ENCODE measurements around the gene GUCY2F. TPM values are rescaled to one million over a fixed set of nuclear protein-coding genes. Genes with fewer than 3 reads are reported as not detected.

The GUCY2F gene
- total RNA-seq, 1 experiment from 2014 or later = 0.09 TPM

DNA sequence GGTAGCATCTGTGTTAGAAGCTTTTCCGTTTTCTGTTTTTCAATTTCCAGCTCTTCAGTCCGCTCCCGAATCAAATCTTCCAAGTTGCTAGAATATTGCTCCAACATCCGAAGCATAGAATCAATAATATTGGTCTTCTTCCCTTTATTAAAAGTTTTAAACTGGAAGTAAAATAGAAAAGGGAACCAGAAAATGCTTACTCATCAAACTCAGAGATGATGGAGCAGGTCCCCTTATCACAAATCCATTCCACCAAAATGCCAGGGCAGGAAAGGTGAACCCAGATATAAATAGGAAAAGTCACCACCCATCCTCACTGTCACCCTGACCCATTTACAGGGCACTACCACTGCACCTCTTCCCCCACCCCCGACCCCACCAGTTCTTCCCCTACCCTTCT, 89.0 kb downstream of the GUCY2F start (continued):
- TF ChIP-seq, protein P1, sequence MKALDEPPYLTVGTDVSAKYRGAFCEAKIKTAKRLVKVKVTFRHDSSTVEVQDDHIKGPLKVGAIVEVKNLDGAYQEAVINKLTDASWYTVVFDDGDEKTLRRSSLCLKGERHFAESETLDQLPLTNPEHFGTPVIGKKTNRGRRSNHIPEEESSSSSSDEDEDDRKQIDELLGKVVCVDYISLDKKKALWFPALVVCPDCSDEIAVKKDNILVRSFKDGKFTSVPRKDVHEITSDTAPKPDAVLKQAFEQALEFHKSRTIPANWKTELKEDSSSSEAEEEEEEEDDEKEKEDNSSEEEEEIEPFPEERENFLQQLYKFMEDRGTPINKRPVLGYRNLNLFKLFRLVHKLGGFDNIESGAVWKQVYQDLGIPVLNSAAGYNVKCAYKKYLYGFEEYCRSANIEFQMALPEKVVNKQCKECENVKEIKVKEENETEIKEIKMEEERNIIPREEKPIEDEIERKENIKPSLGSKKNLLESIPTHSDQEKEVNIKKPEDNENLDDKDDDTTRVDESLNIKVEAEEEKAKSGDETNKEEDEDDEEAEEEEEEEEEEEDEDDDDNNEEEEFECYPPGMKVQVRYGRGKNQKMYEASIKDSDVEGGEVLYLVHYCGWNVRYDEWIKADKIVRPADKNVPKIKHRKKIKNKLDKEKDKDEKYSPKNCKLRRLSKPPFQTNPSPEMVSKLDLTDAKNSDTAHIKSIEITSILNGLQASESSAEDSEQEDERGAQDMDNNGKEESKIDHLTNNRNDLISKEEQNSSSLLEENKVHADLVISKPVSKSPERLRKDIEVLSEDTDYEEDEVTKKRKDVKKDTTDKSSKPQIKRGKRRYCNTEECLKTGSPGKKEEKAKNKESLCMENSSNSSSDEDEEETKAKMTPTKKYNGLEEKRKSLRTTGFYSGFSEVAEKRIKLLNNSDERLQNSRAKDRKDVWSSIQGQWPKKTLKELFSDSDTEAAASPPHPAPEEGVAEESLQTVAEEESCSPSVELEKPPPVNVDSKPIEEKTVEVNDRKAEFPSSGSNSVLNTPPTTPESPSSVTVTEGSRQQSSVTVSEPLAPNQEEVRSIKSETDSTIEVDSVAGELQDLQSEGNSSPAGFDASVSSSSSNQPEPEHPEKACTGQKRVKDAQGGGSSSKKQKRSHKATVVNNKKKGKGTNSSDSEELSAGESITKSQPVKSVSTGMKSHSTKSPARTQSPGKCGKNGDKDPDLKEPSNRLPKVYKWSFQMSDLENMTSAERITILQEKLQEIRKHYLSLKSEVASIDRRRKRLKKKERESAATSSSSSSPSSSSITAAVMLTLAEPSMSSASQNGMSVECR (CRISPR knock-in tag; IDR thresholded peaks at IDR 0.05; ENCODE audit: borderline replicate concordance) = no peak

DNA sequence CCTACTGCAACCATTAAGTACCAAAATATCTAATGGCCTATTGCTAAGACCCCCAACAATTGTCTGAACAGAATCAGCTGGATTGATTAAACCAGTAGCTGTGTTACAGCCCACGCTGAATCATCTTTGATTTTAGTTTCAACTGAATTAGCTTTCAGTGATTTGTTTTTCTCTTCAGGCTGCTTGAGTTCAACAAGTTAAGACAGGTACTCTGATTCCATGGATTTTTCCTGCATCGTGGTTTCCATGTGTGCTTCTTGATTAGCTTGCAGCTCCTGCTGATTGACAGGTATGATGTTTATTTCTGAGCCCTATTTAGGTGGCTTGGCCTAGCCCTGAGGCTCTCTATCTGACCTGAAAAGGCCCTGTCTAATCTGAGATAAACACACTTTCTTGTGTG, 91.3 kb downstream of the GUCY2F start:
- Mint-ChIP-seq H3K4me1 (peaks cover 7% of the 10 kb centered on the region), H3K27ac (no peak overlapping the region), H3K36me3 (no peaks in the 10 kb centered on the region), H3K9me3 (no peaks in the 10 kb centered on the region), H3K27me3 (ENCODE audit: low read depth) (peaks cover 5% of the 10 kb centered on the region; the same call in 1 of the 2 replicates), H3K4me3 (no peak overlapping the region)
- no peak for DNase-seq (ENCODE audit: low spot score)
- no peak for ATAC-seq
- ChIA-PET CTCF (no interaction called here), POLR2A (no interaction called here)
- TF ChIP-seq EMX1 (CRISPR knock-in tag; IDR thresholded peaks at IDR 0.05) (no peak), IRF2 (CRISPR knock-in tag; IDR thresholded peaks at IDR 0.05; ENCODE audit: borderline replicate concordance, low read depth) (no peak), ZNF121 (CRISPR knock-in tag; IDR thresholded peaks at IDR 0.05) (no peak), ESRRA (CRISPR knock-in tag; IDR thresholded peaks at IDR 0.05; ENCODE audit: borderline replicate concordance) (no peak), ZNF416 (CRISPR knock-in tag; IDR thresholded peaks at IDR 0.05) (no peak), ZNF232 (CRISPR knock-in tag; IDR thresholded peaks at IDR 0.05) (no peak), HMGA2 (CRISPR knock-in tag; IDR thresholded peaks at IDR 0.05) (no peak), PRRX2 (CRISPR knock-in tag; IDR thresholded peaks at IDR 0.05) (no peak), MXD4 (CRISPR knock-in tag; IDR thresholded peaks at IDR 0.05; ENCODE audit: borderline replicate concordance) (no peak), NR3C1 (CRISPR knock-in tag; conservative IDR thresholded peaks at IDR 0.05; ENCODE audit: low read depth) (no peak), NFATC4 (CRISPR knock-in tag; IDR thresholded peaks at IDR 0.05) (no peak), CBFB (CRISPR knock-in tag; IDR thresholded peaks at IDR 0.05; ENCODE audit: low read depth) (no peak)
- TF ChIP-seq, protein P2, sequence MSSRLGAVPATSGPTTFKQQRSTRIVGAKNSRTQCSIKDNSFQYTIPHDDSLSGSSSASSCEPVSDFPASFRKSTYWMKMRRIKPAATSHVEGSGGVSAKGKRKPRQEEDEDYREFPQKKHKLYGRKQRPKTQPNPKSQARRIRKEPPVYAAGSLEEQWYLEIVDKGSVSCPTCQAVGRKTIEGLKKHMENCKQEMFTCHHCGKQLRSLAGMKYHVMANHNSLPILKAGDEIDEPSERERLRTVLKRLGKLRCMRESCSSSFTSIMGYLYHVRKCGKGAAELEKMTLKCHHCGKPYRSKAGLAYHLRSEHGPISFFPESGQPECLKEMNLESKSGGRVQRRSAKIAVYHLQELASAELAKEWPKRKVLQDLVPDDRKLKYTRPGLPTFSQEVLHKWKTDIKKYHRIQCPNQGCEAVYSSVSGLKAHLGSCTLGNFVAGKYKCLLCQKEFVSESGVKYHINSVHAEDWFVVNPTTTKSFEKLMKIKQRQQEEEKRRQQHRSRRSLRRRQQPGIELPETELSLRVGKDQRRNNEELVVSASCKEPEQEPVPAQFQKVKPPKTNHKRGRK (CRISPR knock-in tag; IDR thresholded peaks at IDR 0.05; ENCODE audit: borderline replicate concordance) = no peak
- TF ChIP-seq, protein P3, sequence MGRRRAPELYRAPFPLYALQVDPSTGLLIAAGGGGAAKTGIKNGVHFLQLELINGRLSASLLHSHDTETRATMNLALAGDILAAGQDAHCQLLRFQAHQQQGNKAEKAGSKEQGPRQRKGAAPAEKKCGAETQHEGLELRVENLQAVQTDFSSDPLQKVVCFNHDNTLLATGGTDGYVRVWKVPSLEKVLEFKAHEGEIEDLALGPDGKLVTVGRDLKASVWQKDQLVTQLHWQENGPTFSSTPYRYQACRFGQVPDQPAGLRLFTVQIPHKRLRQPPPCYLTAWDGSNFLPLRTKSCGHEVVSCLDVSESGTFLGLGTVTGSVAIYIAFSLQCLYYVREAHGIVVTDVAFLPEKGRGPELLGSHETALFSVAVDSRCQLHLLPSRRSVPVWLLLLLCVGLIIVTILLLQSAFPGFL (CRISPR knock-in tag; IDR thresholded peaks at IDR 0.05; ENCODE audit: borderline replicate concordance) = no peak
- TF ChIP-seq, protein P4, sequence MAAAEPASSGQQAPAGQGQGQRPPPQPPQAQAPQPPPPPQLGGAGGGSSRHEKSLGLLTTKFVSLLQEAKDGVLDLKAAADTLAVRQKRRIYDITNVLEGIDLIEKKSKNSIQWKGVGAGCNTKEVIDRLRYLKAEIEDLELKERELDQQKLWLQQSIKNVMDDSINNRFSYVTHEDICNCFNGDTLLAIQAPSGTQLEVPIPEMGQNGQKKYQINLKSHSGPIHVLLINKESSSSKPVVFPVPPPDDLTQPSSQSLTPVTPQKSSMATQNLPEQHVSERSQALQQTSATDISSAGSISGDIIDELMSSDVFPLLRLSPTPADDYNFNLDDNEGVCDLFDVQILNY (CRISPR knock-in tag; IDR thresholded peaks at IDR 0.05) = no peak
- TF ChIP-seq, protein P5, sequence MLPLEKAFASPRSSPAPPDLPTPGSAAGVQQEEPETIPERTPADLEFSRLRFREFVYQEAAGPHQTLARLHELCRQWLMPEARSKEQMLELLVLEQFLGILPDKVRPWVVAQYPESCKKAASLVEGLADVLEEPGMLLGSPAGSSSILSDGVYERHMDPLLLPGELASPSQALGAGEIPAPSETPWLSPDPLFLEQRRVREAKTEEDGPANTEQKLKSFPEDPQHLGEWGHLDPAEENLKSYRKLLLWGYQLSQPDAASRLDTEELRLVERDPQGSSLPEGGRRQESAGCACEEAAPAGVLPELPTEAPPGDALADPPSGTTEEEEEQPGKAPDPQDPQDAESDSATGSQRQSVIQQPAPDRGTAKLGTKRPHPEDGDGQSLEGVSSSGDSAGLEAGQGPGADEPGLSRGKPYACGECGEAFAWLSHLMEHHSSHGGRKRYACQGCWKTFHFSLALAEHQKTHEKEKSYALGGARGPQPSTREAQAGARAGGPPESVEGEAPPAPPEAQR (CRISPR knock-in tag; IDR thresholded peaks at IDR 0.05) = no peak
- TF ChIP-seq, protein P6, sequence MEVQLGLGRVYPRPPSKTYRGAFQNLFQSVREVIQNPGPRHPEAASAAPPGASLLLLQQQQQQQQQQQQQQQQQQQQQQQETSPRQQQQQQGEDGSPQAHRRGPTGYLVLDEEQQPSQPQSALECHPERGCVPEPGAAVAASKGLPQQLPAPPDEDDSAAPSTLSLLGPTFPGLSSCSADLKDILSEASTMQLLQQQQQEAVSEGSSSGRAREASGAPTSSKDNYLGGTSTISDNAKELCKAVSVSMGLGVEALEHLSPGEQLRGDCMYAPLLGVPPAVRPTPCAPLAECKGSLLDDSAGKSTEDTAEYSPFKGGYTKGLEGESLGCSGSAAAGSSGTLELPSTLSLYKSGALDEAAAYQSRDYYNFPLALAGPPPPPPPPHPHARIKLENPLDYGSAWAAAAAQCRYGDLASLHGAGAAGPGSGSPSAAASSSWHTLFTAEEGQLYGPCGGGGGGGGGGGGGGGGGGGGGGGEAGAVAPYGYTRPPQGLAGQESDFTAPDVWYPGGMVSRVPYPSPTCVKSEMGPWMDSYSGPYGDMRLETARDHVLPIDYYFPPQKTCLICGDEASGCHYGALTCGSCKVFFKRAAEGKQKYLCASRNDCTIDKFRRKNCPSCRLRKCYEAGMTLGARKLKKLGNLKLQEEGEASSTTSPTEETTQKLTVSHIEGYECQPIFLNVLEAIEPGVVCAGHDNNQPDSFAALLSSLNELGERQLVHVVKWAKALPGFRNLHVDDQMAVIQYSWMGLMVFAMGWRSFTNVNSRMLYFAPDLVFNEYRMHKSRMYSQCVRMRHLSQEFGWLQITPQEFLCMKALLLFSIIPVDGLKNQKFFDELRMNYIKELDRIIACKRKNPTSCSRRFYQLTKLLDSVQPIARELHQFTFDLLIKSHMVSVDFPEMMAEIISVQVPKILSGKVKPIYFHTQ (CRISPR knock-in tag; IDR thresholded peaks at IDR 0.05) = no peak
- TF ChIP-seq, protein P7, sequence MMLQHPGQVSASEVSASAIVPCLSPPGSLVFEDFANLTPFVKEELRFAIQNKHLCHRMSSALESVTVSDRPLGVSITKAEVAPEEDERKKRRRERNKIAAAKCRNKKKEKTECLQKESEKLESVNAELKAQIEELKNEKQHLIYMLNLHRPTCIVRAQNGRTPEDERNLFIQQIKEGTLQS (CRISPR knock-in tag; conservative IDR thresholded peaks at IDR 0.05) = no peak
- TF ChIP-seq, protein P8, sequence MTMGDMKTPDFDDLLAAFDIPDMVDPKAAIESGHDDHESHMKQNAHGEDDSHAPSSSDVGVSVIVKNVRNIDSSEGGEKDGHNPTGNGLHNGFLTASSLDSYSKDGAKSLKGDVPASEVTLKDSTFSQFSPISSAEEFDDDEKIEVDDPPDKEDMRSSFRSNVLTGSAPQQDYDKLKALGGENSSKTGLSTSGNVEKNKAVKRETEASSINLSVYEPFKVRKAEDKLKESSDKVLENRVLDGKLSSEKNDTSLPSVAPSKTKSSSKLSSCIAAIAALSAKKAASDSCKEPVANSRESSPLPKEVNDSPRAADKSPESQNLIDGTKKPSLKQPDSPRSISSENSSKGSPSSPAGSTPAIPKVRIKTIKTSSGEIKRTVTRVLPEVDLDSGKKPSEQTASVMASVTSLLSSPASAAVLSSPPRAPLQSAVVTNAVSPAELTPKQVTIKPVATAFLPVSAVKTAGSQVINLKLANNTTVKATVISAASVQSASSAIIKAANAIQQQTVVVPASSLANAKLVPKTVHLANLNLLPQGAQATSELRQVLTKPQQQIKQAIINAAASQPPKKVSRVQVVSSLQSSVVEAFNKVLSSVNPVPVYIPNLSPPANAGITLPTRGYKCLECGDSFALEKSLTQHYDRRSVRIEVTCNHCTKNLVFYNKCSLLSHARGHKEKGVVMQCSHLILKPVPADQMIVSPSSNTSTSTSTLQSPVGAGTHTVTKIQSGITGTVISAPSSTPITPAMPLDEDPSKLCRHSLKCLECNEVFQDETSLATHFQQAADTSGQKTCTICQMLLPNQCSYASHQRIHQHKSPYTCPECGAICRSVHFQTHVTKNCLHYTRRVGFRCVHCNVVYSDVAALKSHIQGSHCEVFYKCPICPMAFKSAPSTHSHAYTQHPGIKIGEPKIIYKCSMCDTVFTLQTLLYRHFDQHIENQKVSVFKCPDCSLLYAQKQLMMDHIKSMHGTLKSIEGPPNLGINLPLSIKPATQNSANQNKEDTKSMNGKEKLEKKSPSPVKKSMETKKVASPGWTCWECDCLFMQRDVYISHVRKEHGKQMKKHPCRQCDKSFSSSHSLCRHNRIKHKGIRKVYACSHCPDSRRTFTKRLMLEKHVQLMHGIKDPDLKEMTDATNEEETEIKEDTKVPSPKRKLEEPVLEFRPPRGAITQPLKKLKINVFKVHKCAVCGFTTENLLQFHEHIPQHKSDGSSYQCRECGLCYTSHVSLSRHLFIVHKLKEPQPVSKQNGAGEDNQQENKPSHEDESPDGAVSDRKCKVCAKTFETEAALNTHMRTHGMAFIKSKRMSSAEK (CRISPR knock-in tag; IDR thresholded peaks at IDR 0.05; ENCODE audit: borderline replicate concordance) = no peak
